HepG2 (cell line): ENCODE measurements around the gene ERBB3. TPM values are rescaled to one million over a fixed set of nuclear protein-coding genes. Genes with fewer than 3 reads are reported as not detected.

Experiments
- NR2F1 ChIP-seq, 2 experiments: fragments of 450-650 bp in 1 of 2; formaldehyde crosslinking in 1 of 2; IDR thresholded peaks; 2 replicates each; pipeline versions ENCODE4 v1.5.0 to v1.6.1; 2016 to 2020; ENCODE audit warnings: mild to moderate bottlenecking in 1 of 2, missing compliant biosample characterization in 1 of 2, missing genetic modification reagents in 1 of 2, moderate library complexity in 1 of 2
- NRL ChIP-seq: sonication (generic); formaldehyde crosslinking; IDR thresholded peaks from 2 replicates; pipeline ENCODE4 v1.5.0; 2020; ENCODE audit warnings: missing genetic modification reagents, mild to moderate bottlenecking, moderate library complexity, borderline replicate concordance
- RXRA ChIP-seq: sonication (generic); formaldehyde crosslinking; IDR thresholded peaks from 2 replicates; pipeline ENCODE4 v1.5.1; 2020; ENCODE audit warnings: missing genetic modification reagents
- STAT5B ChIP-seq: sonication (generic); formaldehyde crosslinking; IDR thresholded peaks from 2 replicates; pipeline ENCODE4 v1.4.0; 2020; ENCODE audit warnings: missing genetic modification reagents
- ZBTB21 ChIP-seq: sonication (generic); formaldehyde crosslinking; IDR thresholded peaks from 2 replicates; pipeline ENCODE4 v1.4.0; 2020; ENCODE audit warnings: missing genetic modification reagents
- ZNF12 ChIP-seq: sonication (generic); formaldehyde crosslinking; IDR thresholded peaks from 2 replicates; pipeline ENCODE4 v1.5.0; 2020; ENCODE audit warnings: missing genetic modification reagents
- ZNF160 ChIP-seq: sonication (generic); formaldehyde crosslinking; IDR thresholded peaks from 2 replicates; pipeline ENCODE4 v1.8.0; 2022; ENCODE audit warnings: mild to moderate bottlenecking, inconsistent platforms, missing genetic modification reagents
- ZNF282 ChIP-seq: fragments of 450-650 bp; IDR thresholded peaks from 2 replicates; pipeline ENCODE4 v1.6.1; 2018; ENCODE audit not compliant: partially characterized antibody
- ZNF746 ChIP-seq: sonication (generic); formaldehyde crosslinking; IDR thresholded peaks from 2 replicates; pipeline ENCODE4 v1.8.0; 2022; ENCODE audit warnings: mild to moderate bottlenecking, missing genetic modification reagents
- ZNF772 ChIP-seq: sonication (generic); formaldehyde crosslinking; IDR thresholded peaks from 2 replicates; pipeline ENCODE4 v1.5.0; 2020; ENCODE audit warnings: mild to moderate bottlenecking, missing genetic modification reagents
- ZSCAN12 ChIP-seq: sonication (generic); formaldehyde crosslinking; IDR thresholded peaks from 2 replicates; pipeline ENCODE4 v1.9.0; 2021; ENCODE audit warnings: mild to moderate bottlenecking, missing genetic modification reagents
- polyA plus RNA-seq, 8 experiments: library from polyadenylated mRNA; depleted of rRNA in 3 of 8; stranded (reverse) in 7 of 8; unstranded in 1 of 8; fragments of >200 nt; fragmentation: Illumina TruSeq in 4 of 8; extraction: Trizol in 4 of 8; gene quantifications; 2 replicates each; pipeline versions ENCODE4 v1.2.1 to v1.2.3, GENCODE V29; 2011 to 2016; ENCODE audit warnings: low read depth in 4 of 8, missing spikeins in 1 of 8, mixed read lengths in 1 of 8; ENCODE audit not compliant: insufficient read depth in 1 of 8
- total RNA-seq, 5 experiments: library from RNA; depleted of rRNA; stranded (reverse); fragments of >200 nt; fragmentation: Illumina TruSeq; extraction: Trizol; gene quantifications; 2 replicates each; pipeline ENCODE4 v1.2.3, GENCODE V29; 2016; ENCODE audit warnings: low read depth in 1 of 5
- TF ChIP-seq, protein P1 (sequence below), 2 experiments: sonication (generic) in 1 of 2; formaldehyde crosslinking in 1 of 2; IDR thresholded peaks; 2 replicates each; pipeline versions ENCODE4 v1.4.0 to v1.6.1; 2018 to 2020; ENCODE audit warnings: missing genetic modification reagents in 2 of 2, borderline replicate concordance in 1 of 2, low read depth in 1 of 2, mild to moderate bottlenecking in 1 of 2, missing biosample characterization in 1 of 2
- TF ChIP-seq, protein P2 (sequence below): sonication (generic); formaldehyde crosslinking; IDR thresholded peaks from 2 replicates; pipeline ENCODE4 v1.8.1; 2023; ENCODE audit warnings: mild to moderate bottlenecking, missing genetic modification reagents
- TF ChIP-seq, protein P3 (sequence below): IDR thresholded peaks from 2 replicates; pipeline ENCODE4 v1.4.0; 2020; ENCODE audit warnings: mild to moderate bottlenecking, missing genetic modification reagents
- TF ChIP-seq, protein P4 (sequence below): sonication (generic); formaldehyde crosslinking; IDR thresholded peaks from 2 replicates; pipeline ENCODE4 v1.5.1; 2020; ENCODE audit warnings: mild to moderate bottlenecking, missing genetic modification reagents, borderline replicate concordance

ERBB3 gene
- total and polyA plus RNA-seq, 2 of the 13 experiments (the other 11 are each of a cell fraction or from before 2014, with no cell fraction given): 93.6 to 358 TPM

DNA sequence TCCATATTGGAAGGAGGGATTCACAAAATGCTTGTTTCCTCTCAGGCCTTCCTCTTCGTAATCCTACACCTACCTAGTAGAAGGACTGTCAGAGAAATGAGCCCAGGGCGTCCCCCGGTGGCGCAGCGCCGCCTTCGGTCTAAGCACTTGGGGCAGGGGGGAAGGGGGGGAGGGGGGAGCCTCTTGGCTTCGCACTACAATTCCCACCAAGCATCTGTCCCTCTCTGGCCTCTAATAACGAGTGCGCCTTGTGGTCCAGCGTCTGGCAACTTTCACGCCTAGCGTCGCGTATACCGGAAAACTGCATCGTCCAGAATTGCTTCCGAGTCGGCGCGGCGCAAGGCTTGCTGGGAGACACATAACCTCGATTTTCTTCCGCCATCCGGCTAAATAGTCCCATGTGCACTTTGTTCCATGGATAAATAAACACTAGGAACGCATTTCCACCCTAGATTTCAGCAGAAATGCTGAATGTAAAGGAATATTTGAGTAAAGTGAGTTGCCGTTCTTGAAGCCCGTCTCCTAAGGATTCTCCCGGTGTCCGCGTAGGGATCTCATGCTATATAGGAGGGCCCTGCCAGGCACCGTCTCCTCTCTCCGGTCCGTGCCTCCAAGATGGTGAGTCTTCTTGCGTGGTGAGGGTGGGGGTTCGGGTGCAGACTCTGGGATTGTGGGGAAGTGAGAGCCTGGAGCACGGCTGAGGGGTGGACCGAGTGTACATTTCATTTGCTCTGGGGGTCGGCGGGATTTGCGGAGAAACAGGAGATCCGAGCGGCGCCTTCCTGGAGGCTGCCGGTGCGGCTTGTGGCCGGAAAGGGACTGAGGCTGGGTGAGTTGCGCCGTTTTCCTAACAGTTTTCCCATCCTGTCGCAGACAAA lies 38.2 kb upstream of the ERBB3 start, which contains the start of gene RPS26 (continued):
- TF ChIP-seq, protein P1, sequence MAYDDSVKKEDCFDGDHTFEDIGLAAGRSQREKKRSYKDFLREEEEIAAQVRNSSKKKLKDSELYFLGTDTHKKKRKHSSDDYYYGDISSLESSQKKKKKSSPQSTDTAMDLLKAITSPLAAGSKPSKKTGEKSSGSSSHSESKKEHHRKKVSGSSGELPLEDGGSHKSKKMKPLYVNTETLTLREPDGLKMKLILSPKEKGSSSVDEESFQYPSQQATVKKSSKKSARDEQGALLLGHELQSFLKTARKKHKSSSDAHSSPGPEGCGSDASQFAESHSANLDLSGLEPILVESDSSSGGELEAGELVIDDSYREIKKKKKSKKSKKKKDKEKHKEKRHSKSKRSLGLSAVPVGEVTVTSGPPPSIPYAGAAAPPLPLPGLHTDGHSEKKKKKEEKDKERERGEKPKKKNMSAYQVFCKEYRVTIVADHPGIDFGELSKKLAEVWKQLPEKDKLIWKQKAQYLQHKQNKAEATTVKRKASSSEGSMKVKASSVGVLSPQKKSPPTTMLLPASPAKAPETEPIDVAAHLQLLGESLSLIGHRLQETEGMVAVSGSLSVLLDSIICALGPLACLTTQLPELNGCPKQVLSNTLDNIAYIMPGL (CRISPR knock-in tag; IDR thresholded peaks at IDR 0.05; ENCODE audit: borderline replicate concordance in 1 of 2, low read depth in 1 of 2): peak; percentile 93 to 95
- TF ChIP-seq, protein P2, sequence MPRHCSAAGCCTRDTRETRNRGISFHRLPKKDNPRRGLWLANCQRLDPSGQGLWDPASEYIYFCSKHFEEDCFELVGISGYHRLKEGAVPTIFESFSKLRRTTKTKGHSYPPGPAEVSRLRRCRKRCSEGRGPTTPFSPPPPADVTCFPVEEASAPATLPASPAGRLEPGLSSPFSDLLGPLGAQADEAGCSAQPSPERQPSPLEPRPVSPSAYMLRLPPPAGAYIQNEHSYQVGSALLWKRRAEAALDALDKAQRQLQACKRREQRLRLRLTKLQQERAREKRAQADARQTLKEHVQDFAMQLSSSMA (CRISPR knock-in tag): no peak
- TF ChIP-seq ZNF160 (CRISPR knock-in tag): peak; percentile 87
- no peak; a peak in 1 of 4 replicates for TF ChIP-seq NR2F1 (CRISPR knock-in tag; IDR thresholded peaks at IDR 0.05)
- peak; percentile 63 for TF ChIP-seq RXRA (CRISPR knock-in tag)
- peak; percentile 82 for TF ChIP-seq ZNF772 (CRISPR knock-in tag)
- TF ChIP-seq, protein P3, sequence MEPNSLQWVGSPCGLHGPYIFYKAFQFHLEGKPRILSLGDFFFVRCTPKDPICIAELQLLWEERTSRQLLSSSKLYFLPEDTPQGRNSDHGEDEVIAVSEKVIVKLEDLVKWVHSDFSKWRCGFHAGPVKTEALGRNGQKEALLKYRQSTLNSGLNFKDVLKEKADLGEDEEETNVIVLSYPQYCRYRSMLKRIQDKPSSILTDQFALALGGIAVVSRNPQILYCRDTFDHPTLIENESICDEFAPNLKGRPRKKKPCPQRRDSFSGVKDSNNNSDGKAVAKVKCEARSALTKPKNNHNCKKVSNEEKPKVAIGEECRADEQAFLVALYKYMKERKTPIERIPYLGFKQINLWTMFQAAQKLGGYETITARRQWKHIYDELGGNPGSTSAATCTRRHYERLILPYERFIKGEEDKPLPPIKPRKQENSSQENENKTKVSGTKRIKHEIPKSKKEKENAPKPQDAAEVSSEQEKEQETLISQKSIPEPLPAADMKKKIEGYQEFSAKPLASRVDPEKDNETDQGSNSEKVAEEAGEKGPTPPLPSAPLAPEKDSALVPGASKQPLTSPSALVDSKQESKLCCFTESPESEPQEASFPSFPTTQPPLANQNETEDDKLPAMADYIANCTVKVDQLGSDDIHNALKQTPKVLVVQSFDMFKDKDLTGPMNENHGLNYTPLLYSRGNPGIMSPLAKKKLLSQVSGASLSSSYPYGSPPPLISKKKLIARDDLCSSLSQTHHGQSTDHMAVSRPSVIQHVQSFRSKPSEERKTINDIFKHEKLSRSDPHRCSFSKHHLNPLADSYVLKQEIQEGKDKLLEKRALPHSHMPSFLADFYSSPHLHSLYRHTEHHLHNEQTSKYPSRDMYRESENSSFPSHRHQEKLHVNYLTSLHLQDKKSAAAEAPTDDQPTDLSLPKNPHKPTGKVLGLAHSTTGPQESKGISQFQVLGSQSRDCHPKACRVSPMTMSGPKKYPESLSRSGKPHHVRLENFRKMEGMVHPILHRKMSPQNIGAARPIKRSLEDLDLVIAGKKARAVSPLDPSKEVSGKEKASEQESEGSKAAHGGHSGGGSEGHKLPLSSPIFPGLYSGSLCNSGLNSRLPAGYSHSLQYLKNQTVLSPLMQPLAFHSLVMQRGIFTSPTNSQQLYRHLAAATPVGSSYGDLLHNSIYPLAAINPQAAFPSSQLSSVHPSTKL (CRISPR knock-in tag): peak; percentile 36; the same call in 1 of the 2 replicates
- no peak for TF ChIP-seq ZSCAN12 (CRISPR knock-in tag)
- peak; percentile 61; the same call in 1 of the 2 replicates for TF ChIP-seq ZNF746 (CRISPR knock-in tag)
- TF ChIP-seq STAT5B: 0 out of 2 replicates have a peak, but pooled peaks have one; percentile 76
- TF ChIP-seq, protein P4, sequence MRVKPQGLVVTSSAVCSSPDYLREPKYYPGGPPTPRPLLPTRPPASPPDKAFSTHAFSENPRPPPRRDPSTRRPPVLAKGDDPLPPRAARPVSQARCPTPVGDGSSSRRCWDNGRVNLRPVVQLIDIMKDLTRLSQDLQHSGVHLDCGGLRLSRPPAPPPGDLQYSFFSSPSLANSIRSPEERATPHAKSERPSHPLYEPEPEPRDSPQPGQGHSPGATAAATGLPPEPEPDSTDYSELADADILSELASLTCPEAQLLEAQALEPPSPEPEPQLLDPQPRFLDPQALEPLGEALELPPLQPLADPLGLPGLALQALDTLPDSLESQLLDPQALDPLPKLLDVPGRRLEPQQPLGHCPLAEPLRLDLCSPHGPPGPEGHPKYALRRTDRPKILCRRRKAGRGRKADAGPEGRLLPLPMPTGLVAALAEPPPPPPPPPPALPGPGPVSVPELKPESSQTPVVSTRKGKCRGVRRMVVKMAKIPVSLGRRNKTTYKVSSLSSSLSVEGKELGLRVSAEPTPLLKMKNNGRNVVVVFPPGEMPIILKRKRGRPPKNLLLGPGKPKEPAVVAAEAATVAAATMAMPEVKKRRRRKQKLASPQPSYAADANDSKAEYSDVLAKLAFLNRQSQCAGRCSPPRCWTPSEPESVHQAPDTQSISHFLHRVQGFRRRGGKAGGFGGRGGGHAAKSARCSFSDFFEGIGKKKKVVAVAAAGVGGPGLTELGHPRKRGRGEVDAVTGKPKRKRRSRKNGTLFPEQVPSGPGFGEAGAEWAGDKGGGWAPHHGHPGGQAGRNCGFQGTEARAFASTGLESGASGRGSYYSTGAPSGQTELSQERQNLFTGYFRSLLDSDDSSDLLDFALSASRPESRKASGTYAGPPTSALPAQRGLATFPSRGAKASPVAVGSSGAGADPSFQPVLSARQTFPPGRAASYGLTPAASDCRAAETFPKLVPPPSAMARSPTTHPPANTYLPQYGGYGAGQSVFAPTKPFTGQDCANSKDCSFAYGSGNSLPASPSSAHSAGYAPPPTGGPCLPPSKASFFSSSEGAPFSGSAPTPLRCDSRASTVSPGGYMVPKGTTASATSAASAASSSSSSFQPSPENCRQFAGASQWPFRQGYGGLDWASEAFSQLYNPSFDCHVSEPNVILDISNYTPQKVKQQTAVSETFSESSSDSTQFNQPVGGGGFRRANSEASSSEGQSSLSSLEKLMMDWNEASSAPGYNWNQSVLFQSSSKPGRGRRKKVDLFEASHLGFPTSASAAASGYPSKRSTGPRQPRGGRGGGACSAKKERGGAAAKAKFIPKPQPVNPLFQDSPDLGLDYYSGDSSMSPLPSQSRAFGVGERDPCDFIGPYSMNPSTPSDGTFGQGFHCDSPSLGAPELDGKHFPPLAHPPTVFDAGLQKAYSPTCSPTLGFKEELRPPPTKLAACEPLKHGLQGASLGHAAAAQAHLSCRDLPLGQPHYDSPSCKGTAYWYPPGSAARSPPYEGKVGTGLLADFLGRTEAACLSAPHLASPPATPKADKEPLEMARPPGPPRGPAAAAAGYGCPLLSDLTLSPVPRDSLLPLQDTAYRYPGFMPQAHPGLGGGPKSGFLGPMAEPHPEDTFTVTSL (CRISPR knock-in tag): peak; percentile 3; the same call in 1 of the 2 replicates
- 0 out of 2 replicates have a peak, but pooled peaks have one; percentile 11 for TF ChIP-seq ZNF12 (CRISPR knock-in tag)
- peak; percentile 50 for TF ChIP-seq ZBTB21 (CRISPR knock-in tag)
- peak; percentile 88 for TF ChIP-seq NRL (CRISPR knock-in tag)
- no peak for TF ChIP-seq ZNF282
